ENCODE results near the gene ALK. TPM values are rescaled to one million over a fixed set of nuclear protein-coding genes. Genes with fewer than 3 reads are reported as not detected.

ALK gene
- total RNA-seq, 4 donors from 2014 or later = 0.08 to 0.40 (median 0.28) TPM

GRCh38 chr2:29502460-29502911 lies 418.9 kb downstream of the ALK start:
- H3K27ac ChIP-seq = no peak overlapping the region
- WGBS, 2 donors = 36 to 48% methylated on average over 4 of the region's 4 CpGs
- TF ChIP-seq POLR2A (IDR thresholded peaks at IDR 0.05) (no peak), CTCF (IDR thresholded peaks at IDR 0.05) (no peak)
- intact Hi-C loops (cut with DNase I) = no loop called here
- H3K27me3 ChIP-seq = no peaks in the 10 kb centered on the region
- H3K36me3 ChIP-seq = no peaks in the 10 kb centered on the region
- H3K9me3 ChIP-seq = no peaks in the 10 kb centered on the region
- no peak for DNase-seq
- H3K4me3 ChIP-seq (replicated peaks in 1 of 3) = no peak overlapping the region
- H3K4me1 ChIP-seq = peaks cover 0 to 17% of the 10 kb centered on the region in 2 donors

GRCh38 chr2:29497375-29497774 lies 424.0 kb downstream of the ALK start:
- Histone ChIP-seq H3K4me3 (replicated peaks in 1 of 3) (no peak overlapping the region), H3K27me3 (no peaks in the 10 kb centered on the region), H3K36me3 (no peaks in the 10 kb centered on the region), H3K4me1 (peaks cover 0 to 4% of the 10 kb centered on the region in 2 donors), H3K9me3 (no peaks in the 10 kb centered on the region), H3K27ac (no peak overlapping the region)
- no peak for DNase-seq
- intact Hi-C loops (cut with DNase I) = no loop called here
- TF ChIP-seq CTCF (IDR thresholded peaks at IDR 0.05) (no peak), POLR2A (IDR thresholded peaks at IDR 0.05) (no peak)
- WGBS, 2 donors = 91 to 99% methylated on average over 3 of the region's 3 CpGs

- H3K27me3 ChIP-seq = no peaks in the 10 kb centered on the region
- no peaks in the 10 kb centered on the region for H3K4me1 ChIP-seq
- no peak overlapping the region for H3K4me3 ChIP-seq (replicated peaks in 1 of 3)
- H3K9me3 ChIP-seq = no peaks in the 10 kb centered on the region
- no peak for DNase-seq
- TF ChIP-seq CTCF (IDR thresholded peaks at IDR 0.05) (no peak), POLR2A (IDR thresholded peaks at IDR 0.05) (no peak)
- intact Hi-C loops (cut with DNase I) = no loop called here
- H3K27ac ChIP-seq = no peak overlapping the region
- WGBS, 2 donors = 43 to 56% methylated on average over 1 of the region's 1 CpG
- no peaks in the 10 kb centered on the region for H3K36me3 ChIP-seq
Observed at GRCh38 chr2:29496198-29496597, 425.2 kb downstream of the ALK start.

GRCh38 chr2:29495536-29496060 lies 425.8 kb downstream of the ALK start:
- Histone ChIP-seq H3K9me3 (no peaks in the 10 kb centered on the region), H3K27me3 (no peaks in the 10 kb centered on the region), H3K27ac (no peak overlapping the region), H3K4me1 (no peaks in the 10 kb centered on the region), H3K4me3 (replicated peaks in 1 of 3) (no peak overlapping the region), H3K36me3 (no peaks in the 10 kb centered on the region)
- intact Hi-C loops (cut with DNase I) = no loop called here
- TF ChIP-seq POLR2A (IDR thresholded peaks at IDR 0.05) (no peak), CTCF (IDR thresholded peaks at IDR 0.05) (no peak)
- DNase-seq = no peak
- WGBS, 2 donors = 71% methylated on average over 4 of the region's 4 CpGs

- 71 to 78% methylated on average over 6 of the region's 6 CpGs for WGBS, 2 donors
- no peaks in the 10 kb centered on the region for H3K27me3 ChIP-seq
- H3K36me3 ChIP-seq = no peaks in the 10 kb centered on the region
- no peak overlapping the region for H3K4me3 ChIP-seq (replicated peaks in 1 of 3)
- TF ChIP-seq CTCF (IDR thresholded peaks at IDR 0.05) (no peak), POLR2A (IDR thresholded peaks at IDR 0.05) (no peak)
- intact Hi-C loops (cut with DNase I) = no loop called here
- DNase-seq = no peak
- H3K27ac ChIP-seq = no peak overlapping the region
- H3K4me1 ChIP-seq = no peaks in the 10 kb centered on the region
- no peaks in the 10 kb centered on the region for H3K9me3 ChIP-seq
Observed at GRCh38 chr2:29495068-29495467, 426.3 kb downstream of the ALK start.

Data from thyroid gland (tissue), 4 donors.